ENCODE data around the gene NSD1. TPM values are rescaled to one million over a fixed set of nuclear protein-coding genes. Genes with fewer than 3 reads are reported as not detected.

NSD1 gene
- total and polyA plus RNA-seq, 2 of the 8 experiments (the other 6 are each of a cell fraction or from before 2014, with no cell fraction given), result 22.8 to 168 TPM

DNA sequence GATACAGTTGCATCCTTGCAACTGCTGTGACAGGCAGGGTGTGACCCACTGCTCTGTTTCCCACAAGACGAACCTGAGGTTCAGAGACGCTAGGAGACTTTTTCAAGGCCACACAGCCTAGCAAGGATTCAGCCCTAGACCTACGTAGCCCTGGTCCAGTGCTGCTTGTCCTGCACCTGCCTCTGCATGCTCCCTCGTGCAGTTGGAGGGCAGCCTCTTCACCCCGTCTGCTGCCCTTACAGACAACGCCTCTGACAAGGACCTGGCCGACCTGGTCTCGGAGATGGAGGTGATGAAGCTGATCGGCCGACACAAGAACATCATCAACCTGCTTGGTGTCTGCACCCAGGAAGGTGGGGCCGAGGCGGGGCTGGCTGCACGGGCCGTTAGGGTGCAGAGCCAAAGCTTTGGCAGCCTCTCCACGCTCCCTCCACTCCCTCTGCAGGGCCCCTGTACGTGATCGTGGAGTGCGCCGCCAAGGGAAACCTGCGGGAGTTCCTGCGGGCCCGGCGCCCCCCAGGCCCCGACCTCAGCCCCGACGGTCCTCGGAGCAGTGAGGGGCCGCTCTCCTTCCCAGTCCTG is 38.4 kb upstream of the NSD1 start:
- H3K23ac ChIP-seq (ENCODE audit: insufficient read length), result no peak overlapping the region
- H3K4me1 ChIP-seq (replicated peaks in 1 of 4; ENCODE audit: control insufficient read depth in 3 of 4, insufficient read depth in 4 of 4, low read length in 3 of 4), result peaks cover 0 to 13% (median 8%) of the 10 kb centered on the region in 4 experiments; a peak in 4 of 7 replicates
- no peak overlapping the region for H3K56ac ChIP-seq (replicated peaks; ENCODE audit: insufficient read length, low read depth, low read length)
- H3K4ac ChIP-seq (replicated peaks; ENCODE audit: insufficient read length, low read depth, low read length), result no peak overlapping the region
- H3K23me2 ChIP-seq (ENCODE audit: low read depth, low read length), result 0 out of 2 replicates have a peak, but pooled peaks cover 1% of the 10 kb centered on the region
- no peak overlapping the region for H3K4me3 ChIP-seq (ENCODE audit: extremely low read depth in 1 of 4, insufficient read depth in 2 of 4, low read depth in 3 of 4, low read length in 4 of 4)
- H4K8ac ChIP-seq (ENCODE audit: extremely low read depth, insufficient read depth, low read length), result no peak overlapping the region
- H3K36me3 ChIP-seq (ENCODE audit: control insufficient read depth in 2 of 4, insufficient read depth in 4 of 4, low read length in 3 of 4), result peaks cover 18 to 35% (median 26%) of the 10 kb centered on the region in 4 experiments; a peak in 7 of 8 replicates
- peaks cover 2% of the 10 kb centered on the region; the same call in 1 of the 2 replicates for H3K79me1 ChIP-seq (ENCODE audit: low read depth, low read length)
- H3K27ac ChIP-seq (ENCODE audit: low read depth, low read length), result no peak overlapping the region
- H3K79me2 ChIP-seq (ENCODE audit: control insufficient read depth in 1 of 2, insufficient read depth in 2 of 2, low read length in 2 of 2), result no peaks in the 10 kb centered on the region
- H3K27me3 ChIP-seq (replicated peaks in 1 of 4; ENCODE audit: control insufficient read depth in 3 of 4, extremely low read depth in 1 of 4, insufficient read depth in 3 of 4, low read length in 3 of 4), result no peaks in the 10 kb centered on the region
- H2BK20ac ChIP-seq (ENCODE audit: low read length), result no peak overlapping the region
- H2AFZ ChIP-seq (ENCODE audit: low read length), result no peak overlapping the region
- WGBS, 2 experiments (ENCODE audit: extremely low coverage in 1 of 2, insufficient coverage in 1 of 2, insufficient read length in 1 of 2, insufficient replicate concordance in 2 of 2, low coverage in 1 of 2, low lambda C conversion rate in 2 of 2, missing lambda C conversion rate in 1 of 2), result 92% methylated on average over 23 of the region's 28 CpGs; no CpG with 5 or more reads in 1 of the 2 experiments
- FAIRE-seq (no peak), DNase-seq (ENCODE audit: low read depth in 1 of 2, low spot score in 2 of 2) (no peak)
- H4K91ac ChIP-seq (replicated peaks; ENCODE audit: insufficient read length, low read length), result no peak overlapping the region
- no peak overlapping the region for H3K14ac ChIP-seq (ENCODE audit: insufficient read length)
- H2AK5ac ChIP-seq (ENCODE audit: low read depth, low read length), result no peak overlapping the region
- H2BK120ac ChIP-seq (replicated peaks; ENCODE audit: low read depth, low read length), result no peak overlapping the region
- H2BK15ac ChIP-seq (ENCODE audit: low read length), result no peak overlapping the region
- H3K4me2 ChIP-seq (ENCODE audit: insufficient read depth in 1 of 2, low read depth in 2 of 2, low read length in 2 of 2), result no peak overlapping the region
- no peak overlapping the region for H3K9ac ChIP-seq (replicated peaks in 1 of 4; ENCODE audit: extremely low read depth in 1 of 4, low read depth in 3 of 4, low read length in 3 of 4)
- no peak overlapping the region for H4K5ac ChIP-seq (ENCODE audit: insufficient read length, low read depth, low read length)
- H2BK5ac ChIP-seq (ENCODE audit: low read depth, low read length), result no peak overlapping the region
- H4K20me1 ChIP-seq (replicated peaks in 1 of 2; ENCODE audit: control insufficient read depth in 1 of 2, insufficient read depth in 2 of 2, low read length in 2 of 2), result peaks cover 3 to 4% of the 10 kb centered on the region in 2 experiments
- H2BK12ac ChIP-seq (ENCODE audit: low read depth, low read length), result no peak overlapping the region
- no peak overlapping the region for H3K18ac ChIP-seq (ENCODE audit: extremely low read depth, low read length)
- no peaks in the 10 kb centered on the region for H3K9me3 ChIP-seq (ENCODE audit: insufficient read depth in 2 of 2, low read depth in 1 of 2, low read length in 1 of 2)
- ChIA-PET POLR2A (ENCODE audit: partially characterized antibody) (interaction anchor here (0.8 to 1.2 kb wide), 3 partner anchors 34 to 38 kb away, joined by 4 to 5 read pairs (median 4); no protein-coding TSS in a partner anchor), CTCF (ENCODE audit: partially characterized antibody) (interaction anchor here (1.0 to 9.4 kb wide), 3 partner anchors 8 to 24 kb away, joined by 3 to 100 read pairs (median 5); partner anchors contain the start of gene FGFR4)
- TF ChIP-seq GTF2F1 (IDR thresholded peaks at IDR 0.05; ENCODE audit: borderline replicate concordance, low read depth, low read length) (no peak), TEAD4 (IDR thresholded peaks at IDR 0.05; ENCODE audit: low read depth, low read length) (no peak), BCL11A (IDR thresholded peaks at IDR 0.05; ENCODE audit: low read depth in 2 of 2, low read length in 2 of 2) (no peak), CBX8 (IDR thresholded peaks at IDR 0.05; ENCODE audit: borderline replicate concordance, low read depth, low read length) (no peak), MAFK (IDR thresholded peaks at IDR 0.05; ENCODE audit: low read depth, low read length) (no peak), KDM4A (IDR thresholded peaks at IDR 0.05; ENCODE audit: low read depth, low read length, severe bottlenecking) (no peak), TAF1 (IDR thresholded peaks at IDR 0.05; ENCODE audit: low read depth, low read length) (no peak), HDAC6 (IDR thresholded peaks at IDR 0.05; ENCODE audit: low read depth, low read length) (no peak), KDM5A (IDR thresholded peaks at IDR 0.05; ENCODE audit: low read length) (no peak), CEBPB (IDR thresholded peaks at IDR 0.05; ENCODE audit: low read depth, low read length) (no peak), CHD2 (IDR thresholded peaks at IDR 0.05; ENCODE audit: low read length) (no peak), SP4 (IDR thresholded peaks at IDR 0.05; ENCODE audit: low read length) (no peak), CHD1 (IDR thresholded peaks at IDR 0.05; ENCODE audit: low read depth, low read length) (no peak), CBX5 (IDR thresholded peaks at IDR 0.05; ENCODE audit: low read depth, low read length) (no peak), GABPA (IDR thresholded peaks at IDR 0.05; ENCODE audit: borderline replicate concordance, insufficient read depth, low read length) (no peak)
